ENCODE measurements around the gene PLCB3. TPM values are rescaled to one million over a fixed set of nuclear protein-coding genes. Genes with fewer than 3 reads are reported as not detected.

Gene PLCB3
- total and polyA plus RNA-seq, 2 of the 13 experiments (the other 11 are each of a cell fraction or from before 2014, with no cell fraction given), result 7.5 to 13.8 TPM

GRCh38 chr11:64245797-64246620, 5.3 kb upstream of the PLCB3 start (continued):
- TF ChIP-seq, protein P1, sequence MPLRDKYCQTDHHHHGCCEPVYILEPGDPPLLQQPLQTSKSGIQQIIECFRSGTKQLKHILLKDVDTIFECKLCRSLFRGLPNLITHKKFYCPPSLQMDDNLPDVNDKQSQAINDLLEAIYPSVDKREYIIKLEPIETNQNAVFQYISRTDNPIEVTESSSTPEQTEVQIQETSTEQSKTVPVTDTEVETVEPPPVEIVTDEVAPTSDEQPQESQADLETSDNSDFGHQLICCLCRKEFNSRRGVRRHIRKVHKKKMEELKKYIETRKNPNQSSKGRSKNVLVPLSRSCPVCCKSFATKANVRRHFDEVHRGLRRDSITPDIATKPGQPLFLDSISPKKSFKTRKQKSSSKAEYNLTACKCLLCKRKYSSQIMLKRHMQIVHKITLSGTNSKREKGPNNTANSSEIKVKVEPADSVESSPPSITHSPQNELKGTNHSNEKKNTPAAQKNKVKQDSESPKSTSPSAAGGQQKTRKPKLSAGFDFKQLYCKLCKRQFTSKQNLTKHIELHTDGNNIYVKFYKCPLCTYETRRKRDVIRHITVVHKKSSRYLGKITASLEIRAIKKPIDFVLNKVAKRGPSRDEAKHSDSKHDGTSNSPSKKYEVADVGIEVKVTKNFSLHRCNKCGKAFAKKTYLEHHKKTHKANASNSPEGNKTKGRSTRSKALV (CRISPR knock-in tag; IDR thresholded peaks at IDR 0.05), result no peak
- TF ChIP-seq AGO1 (IDR thresholded peaks at IDR 0.05; ENCODE audit: low read depth, low read length, poor library complexity, severe bottlenecking) (peak; percentile 73), HIC2 (CRISPR knock-in tag; IDR thresholded peaks at IDR 0.05; ENCODE audit: low read depth) (peak; percentile 62; the same call in 1 of the 2 replicates), JUND (CRISPR knock-in tag; IDR thresholded peaks at IDR 0.05) (0 out of 2 replicates have a peak, but pooled peaks have one; percentile 33), ZNF235 (CRISPR knock-in tag; IDR thresholded peaks at IDR 0.05; ENCODE audit: borderline replicate concordance) (no peak), ZNF350 (CRISPR knock-in tag; IDR thresholded peaks at IDR 0.05; ENCODE audit: borderline replicate concordance, low read depth) (peak; percentile 68), ZNF768 (CRISPR knock-in tag; IDR thresholded peaks at IDR 0.05) (peak; percentile 74; the same call in 1 of the 2 replicates), ISL2 (CRISPR knock-in tag; IDR thresholded peaks at IDR 0.05) (0 out of 2 replicates have a peak, but pooled peaks have one; percentile 23), ZFP36 (IDR thresholded peaks at IDR 0.05; ENCODE audit: borderline replicate concordance, low read depth, low read length, partially characterized antibody) (no peak), THYN1 (CRISPR knock-in tag; IDR thresholded peaks at IDR 0.05; ENCODE audit: borderline replicate concordance, low read depth) (no peak), YY1 (IDR thresholded peaks at IDR 0.05; ENCODE audit: insufficient read depth, insufficient replicate concordance, low read depth, low read length) (peak; percentile 49), ZNF274 (CRISPR knock-in tag; IDR thresholded peaks at IDR 0.05) (peak; percentile 45; the same call in 1 of the 2 replicates), ZNF24 (IDR thresholded peaks at IDR 0.05) (no peak), ZNF773 (CRISPR knock-in tag; IDR thresholded peaks at IDR 0.05; ENCODE audit: borderline replicate concordance) (0 out of 2 replicates have a peak, but pooled peaks have one; percentile 12), POGZ (CRISPR knock-in tag; IDR thresholded peaks at IDR 0.05) (0 out of 2 replicates have a peak, but pooled peaks have one; percentile 20), HNF4G (IDR thresholded peaks at IDR 0.05; ENCODE audit: borderline replicate concordance, low read depth, low read length) (0 out of 2 replicates have a peak, but pooled peaks have one; percentile 33), HNF4G (CRISPR knock-in tag; IDR thresholded peaks at IDR 0.05; ENCODE audit: borderline replicate concordance, low read depth) (no peak), ESRRA (CRISPR knock-in tag; IDR thresholded peaks at IDR 0.05; ENCODE audit: low read depth) (0 out of 2 replicates have a peak, but pooled peaks have one; percentile 39), ZNF839 (CRISPR knock-in tag; IDR thresholded peaks at IDR 0.05; ENCODE audit: borderline replicate concordance) (0 out of 2 replicates have a peak, but pooled peaks have one; percentile 65), CEBPG (CRISPR knock-in tag; IDR thresholded peaks at IDR 0.05) (no peak), HOXA5 (CRISPR knock-in tag; IDR thresholded peaks at IDR 0.05) (no peak), U2AF2 (IDR thresholded peaks at IDR 0.05; ENCODE audit: low read depth, low read length) (no peak), RNF219 (CRISPR knock-in tag; IDR thresholded peaks at IDR 0.05) (no peak), KLF6 (CRISPR knock-in tag; IDR thresholded peaks at IDR 0.05) (0 out of 2 replicates have a peak, but pooled peaks have one; percentile 25)
